GM11168 (cell line): ENCODE results near the gene FOXN3.
"Not testable (repeated sequence)": the region's sequence is repeated elsewhere in the genome, so short reads cannot be mapped to it uniquely, and the experiment has no call there.

Experiments used
- in situ Hi-C: fragments of 300-500 bp; cut with MboI; formaldehyde crosslinking; loops from one replicate; pipeline ENCODE4 v1.12.0; 2022; ENCODE audit warnings: low sequenced_read_pairs; ENCODE audit not compliant: unreplicated experiment

FOXN3 gene

DNA sequence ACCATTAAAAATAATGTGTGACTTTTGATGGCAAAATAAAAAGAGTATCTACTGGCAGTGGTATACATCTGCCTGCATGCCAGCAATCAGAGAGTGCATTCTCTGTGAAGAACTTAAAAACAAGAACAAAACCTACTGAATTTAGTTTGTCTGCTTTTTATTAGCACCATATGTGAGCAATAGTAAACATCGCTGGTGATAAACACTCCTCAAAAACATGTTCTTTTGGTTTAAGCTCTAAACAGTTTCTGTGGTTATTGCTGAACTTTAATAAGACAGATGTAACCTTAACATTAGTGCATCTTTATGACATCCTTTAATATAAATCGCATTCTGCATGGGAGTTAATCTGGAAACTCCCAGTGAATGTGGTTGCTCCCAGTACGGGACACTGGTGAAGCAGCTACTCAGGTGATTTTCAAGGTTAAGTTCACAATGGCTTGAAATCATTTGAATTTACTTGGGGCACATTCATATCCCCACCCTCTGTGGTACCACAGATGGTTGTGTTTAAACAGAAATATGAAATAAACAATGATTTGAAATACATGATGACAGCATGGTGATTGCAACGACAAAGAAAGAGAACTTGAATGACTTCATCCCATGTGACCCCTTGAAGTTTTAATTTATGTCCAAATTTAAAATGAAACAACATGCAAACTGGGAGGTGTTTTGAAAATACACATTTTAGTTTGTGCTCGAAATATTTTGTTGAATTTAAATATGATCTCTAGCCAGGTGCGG, 285.9 kb downstream of the FOXN3 start:
- in situ Hi-C loops, result no loop called here

DNA sequence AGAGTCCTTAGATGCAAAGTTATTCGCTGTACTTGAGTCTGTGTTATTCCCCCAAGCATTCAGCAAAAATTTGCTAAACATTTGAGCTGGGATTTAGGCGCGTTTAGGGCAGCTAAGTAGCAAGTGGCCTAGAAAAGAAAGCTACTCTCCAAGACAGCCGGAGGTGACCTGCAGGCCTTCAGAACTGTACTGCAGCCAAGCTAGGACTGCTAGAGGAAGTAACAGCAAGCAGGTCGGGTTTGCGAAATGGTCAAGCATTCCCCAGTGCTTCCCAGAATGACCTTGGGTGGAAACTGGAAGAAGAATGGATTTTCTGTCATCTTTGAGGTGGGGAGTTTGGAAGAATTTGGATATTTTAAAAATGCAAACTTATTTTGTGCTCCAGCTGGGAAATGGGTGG, 287.5 kb downstream of the FOXN3 start:
- in situ Hi-C loops, result no loop called here

DNA sequence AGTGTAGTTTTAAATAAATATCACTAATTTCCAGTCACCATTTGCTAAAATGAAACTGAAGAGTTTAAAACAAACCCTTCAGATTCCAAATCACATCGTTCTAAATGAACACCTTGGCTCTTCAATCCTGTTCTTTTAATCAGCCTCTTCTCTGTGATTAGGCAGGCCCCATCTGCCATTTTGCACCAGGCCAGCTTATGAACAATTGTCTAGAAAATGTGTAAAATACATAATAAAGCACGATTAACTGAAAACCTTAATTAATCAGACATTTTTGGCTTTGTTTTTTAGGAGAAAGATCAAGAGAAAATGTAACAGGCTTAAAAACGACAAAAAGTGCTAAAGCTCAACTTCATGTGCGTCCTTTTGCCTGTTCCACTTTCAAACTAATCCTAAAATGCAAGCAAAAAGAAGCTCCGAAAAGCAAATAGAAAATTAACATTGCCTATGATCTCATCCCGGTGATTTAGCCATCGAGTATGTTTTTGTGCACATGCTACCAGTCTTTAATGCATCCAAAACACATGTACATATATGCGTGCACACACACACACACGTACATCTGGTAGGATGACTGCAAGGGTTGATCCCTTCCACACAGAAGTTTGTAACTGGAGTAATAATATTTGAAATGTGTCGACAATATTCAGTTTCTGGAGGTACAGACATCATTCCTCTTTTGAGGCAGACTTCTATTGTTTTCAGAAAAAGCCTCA, 288.6 kb downstream of the FOXN3 start:
- in situ Hi-C loops, result no loop called here

DNA sequence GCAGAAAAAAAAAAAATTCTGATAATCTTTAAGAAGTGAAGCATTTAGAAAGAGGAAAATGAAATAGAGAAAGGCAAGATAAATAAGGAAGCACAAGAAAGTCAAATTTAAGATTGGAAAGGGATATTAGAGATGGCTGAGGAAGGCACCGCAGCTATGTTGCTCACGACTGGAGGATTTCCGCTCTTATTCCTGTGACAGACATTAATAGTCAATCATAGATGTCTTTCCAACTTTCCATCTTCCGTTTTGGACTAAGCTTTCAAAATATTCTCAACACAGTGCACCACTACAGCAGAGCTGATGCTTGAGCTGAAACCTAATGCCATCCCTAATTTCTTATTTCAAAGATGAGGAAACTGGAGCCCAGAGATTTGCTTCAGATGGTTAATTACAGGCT, 290.6 kb downstream of the FOXN3 start:
- in situ Hi-C loops, result no loop called here

DNA sequence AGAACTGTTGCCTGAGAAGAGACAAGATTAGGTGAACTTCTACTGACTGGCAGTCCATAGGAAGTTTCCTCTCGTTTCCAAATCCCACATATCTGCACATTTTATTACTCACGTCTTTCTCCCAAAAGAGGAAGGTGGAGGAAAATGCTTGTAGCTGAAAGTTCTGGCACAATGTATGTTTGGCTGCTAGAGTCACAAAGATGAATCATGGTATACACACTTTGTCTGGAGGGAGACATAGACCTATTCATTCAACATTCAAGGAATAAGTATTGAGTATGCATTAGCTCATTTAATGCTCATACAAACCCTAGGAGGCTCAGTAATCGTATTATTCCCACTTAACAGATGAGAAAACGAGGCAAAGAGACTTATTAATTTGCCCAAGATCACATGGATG, 291.8 kb downstream of the FOXN3 start:
- in situ Hi-C loops, result no loop called here

DNA sequence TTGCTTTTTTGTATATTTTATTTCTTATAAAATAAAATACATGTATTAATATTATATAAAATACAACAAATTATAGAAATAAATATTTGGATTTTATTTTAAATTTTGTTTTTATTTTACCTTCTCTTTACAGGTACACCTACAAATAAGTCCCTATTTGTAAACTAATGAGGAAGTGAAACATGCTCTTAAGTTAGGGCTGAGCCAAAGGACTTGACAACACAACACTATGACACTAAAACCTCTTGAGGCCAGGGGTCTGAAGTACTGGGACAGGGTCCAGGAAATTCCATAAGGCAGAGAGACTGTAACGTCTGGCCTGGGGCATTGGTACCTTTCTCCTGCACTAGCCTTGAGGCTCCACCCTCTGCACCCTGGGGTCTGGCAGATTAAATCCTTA, 293.2 kb downstream of the FOXN3 start:
- in situ Hi-C loops, result no loop called here

DNA sequence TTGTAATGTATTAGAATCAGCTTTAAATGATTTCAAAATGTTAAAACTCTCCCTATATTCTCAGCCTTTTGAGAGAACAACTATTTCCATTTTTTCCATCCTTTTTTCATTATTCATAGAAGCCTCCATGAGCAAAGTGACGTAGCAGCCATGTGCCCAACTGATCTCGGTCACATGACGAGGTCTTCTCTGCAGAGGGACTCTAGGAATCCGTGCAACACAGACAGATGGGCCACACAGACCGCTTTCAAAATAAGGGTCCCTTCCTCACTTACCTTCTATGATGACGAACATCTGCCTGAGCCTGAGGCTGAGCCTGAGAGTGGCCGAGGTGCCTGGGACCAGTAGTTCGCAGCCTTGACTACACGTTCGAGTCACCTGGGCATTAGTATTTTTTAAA, 293.8 kb downstream of the FOXN3 start:
- in situ Hi-C loops, result no loop called here

DNA sequence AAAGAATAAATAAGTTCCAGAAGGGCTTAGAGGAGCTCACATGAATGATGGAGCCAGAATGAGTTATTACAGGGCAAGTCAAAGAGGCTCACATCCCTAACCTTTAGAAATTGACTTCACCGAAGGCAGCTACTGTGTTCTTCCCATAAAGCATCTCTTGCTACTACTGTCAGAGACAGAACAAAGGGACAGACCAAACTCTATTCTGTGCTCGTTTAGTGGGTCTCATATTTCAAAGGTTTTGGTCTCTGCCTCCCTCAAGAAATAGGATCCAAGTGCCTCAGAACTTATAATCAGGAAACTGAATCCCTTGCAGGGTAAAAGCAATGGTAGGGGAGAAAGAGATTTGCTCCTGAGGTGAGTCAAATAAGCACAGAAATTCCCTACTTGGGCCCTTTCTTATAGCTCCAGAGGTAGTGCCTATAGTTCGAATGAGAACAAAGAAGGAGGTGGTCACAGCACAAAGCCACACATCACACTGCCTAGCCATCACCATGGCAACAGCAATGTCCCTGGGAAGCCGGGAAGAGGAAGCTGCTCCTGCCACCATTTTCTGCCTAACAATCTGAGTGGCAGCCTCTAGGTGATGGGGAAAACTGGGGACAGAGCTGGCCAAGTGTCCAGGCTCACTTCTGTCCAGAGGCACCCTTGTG, 294.9 kb downstream of the FOXN3 start:
- in situ Hi-C loops, result no loop called here

DNA sequence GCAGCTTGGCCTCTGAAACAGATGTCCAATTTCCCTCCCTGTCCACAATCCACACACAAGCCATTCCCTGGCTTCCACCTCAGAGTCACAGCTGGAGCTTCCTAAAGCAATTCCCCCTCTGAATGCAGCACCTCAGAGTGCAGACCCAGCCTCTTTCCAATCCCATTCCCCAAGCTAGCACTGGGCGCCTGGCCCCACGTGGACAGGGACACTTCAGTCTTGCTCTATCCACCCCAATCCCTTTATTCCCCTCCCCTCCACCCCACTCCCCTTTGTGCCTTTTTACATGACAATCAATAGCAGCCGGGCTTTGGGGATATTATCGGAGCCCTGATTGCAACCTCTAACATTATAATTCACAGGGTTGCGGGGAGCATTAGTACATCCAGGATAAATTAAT, 300.0 kb downstream of the FOXN3 start:
- in situ Hi-C loops, result no loop called here

DNA sequence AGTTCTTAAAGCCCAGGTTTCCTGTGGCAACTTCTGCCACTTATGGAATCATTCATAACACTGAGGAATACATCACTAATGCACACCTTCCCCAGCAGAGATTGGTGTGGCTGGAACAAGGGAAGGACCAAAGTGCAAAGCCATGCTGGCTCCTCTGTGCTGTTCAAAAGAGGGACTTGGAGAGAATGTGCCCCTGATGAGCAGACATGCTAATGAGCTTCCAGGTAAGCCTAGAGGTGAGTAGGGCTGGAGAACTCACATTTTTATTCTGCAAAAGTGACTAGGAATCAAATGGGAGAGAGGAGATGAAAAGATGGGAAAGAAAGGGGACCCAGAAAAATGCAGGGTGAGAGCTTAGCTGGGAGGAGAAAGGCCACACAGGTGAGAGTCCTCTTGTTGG, 302.9 kb downstream of the FOXN3 start:
- in situ Hi-C loops, result no loop called here

DNA sequence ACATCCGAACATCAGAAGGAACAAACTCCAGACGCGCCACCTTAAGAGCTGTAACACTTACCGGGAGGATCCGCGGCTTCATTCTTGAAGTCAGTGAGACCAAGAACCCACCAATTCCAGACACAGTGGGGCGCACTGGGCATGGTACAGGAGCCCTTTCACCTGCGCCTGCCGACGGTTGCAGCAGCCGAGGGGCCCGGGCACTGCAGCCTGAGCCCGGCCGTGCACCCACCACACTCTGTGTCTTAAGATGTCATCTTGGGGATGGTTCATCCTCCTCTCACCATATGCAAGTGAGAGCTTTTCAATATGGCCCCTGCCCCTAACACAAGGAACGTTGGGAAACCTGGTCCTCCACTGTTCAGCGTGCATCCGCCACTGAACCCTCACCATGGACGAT, 304.3 kb downstream of the FOXN3 start:
- in situ Hi-C loops, result no loop called here

DNA sequence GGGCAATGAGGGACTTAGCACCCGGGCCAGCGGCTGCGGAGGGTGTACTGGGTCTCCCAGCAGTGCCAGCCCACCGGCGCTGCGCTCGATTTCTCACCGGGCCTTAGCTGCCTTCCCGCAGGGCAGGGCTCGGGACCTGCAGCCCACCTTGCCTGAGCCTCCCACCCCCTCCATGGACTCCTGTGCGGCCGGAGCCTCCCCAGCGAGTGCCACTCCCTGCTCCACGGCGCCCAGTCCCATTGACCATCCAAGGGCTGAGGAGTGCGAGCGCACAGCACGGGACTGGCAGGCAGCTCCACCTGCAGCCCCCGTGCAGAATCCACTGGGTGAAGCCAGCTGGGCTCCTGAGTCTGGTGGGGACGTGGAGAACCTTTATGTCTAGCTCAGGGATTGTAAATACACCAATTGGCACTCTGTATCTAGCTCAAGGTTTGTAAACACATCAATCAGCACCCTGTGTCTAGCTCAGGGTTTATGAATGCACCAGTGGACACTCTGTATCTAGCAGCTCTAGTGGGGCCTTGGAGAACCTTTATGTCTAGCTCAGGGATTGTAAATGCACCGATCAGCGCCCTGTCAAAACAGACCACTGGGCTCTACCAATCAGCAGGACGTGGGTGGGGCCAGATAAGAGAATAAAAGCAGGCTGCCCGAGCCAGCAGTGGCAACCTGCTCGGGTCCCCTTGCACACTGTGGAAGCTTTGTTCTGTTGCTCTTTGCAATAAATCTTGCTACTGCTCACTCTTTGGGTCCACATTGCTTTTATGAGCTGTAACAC, 305.1 kb downstream of the FOXN3 start:
- in situ Hi-C loops, result not testable (repeated sequence)

DNA sequence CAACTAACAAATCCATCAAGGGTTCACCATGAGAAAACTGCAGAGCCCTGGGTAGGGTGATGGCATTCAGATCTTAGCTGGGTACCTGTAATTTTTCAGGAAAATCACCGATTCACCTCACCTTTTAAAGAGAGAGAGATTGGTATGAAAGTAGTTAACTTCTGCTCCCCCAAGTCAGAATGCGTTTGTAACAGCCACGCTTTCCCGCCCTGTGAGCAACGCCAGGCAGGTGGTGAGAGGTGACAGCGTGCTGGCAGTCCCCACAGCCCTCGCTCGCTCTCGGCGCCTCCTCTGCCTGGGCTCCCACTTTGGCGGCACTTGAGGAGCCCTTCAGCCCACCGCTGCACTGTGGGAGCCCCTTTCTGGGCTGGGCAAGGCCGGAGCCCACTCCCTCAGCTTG, 305.8 kb downstream of the FOXN3 start:
- in situ Hi-C loops, result not testable (repeated sequence)

DNA sequence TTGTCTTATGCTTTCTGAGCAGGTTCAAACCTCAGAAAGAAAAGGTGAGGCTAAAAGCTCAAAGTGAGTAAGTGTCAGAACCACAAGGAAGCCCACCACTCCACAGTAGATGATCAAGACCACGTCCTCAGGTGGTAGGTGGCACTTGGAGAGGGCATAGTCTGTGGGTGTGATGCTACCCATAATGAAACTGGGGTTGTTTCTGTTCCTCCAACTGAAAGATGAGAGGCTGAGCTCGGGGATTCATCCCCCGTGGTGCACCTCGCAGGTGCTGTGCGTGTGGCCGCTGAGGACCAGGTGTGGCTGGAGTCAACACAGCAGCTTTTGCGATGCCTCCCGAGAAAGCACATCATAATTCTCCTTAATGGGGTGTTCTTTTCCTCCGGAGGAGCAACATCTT, 306.9 kb downstream of the FOXN3 start:
- in situ Hi-C loops, result no loop called here

DNA sequence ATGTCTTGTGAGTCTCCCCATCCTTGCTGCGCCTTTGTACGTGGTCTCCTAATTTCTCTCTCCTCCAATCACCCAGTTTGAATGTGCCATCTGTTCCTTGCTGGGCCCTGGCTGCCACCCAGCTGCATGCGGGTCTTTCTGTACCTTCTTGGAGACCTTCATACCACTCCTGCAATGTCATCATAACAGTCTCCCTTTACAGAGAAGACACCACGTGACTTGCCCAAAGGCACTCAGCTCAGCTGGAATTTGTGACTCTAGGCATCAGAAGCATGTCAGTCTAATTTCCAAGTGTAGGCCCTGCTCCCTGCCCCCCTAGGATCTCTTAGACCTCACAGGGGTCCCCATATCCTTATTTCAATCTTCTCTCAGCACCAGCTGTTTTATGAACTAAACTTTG, 308.4 kb downstream of the FOXN3 start:
- in situ Hi-C loops, result no loop called here

DNA sequence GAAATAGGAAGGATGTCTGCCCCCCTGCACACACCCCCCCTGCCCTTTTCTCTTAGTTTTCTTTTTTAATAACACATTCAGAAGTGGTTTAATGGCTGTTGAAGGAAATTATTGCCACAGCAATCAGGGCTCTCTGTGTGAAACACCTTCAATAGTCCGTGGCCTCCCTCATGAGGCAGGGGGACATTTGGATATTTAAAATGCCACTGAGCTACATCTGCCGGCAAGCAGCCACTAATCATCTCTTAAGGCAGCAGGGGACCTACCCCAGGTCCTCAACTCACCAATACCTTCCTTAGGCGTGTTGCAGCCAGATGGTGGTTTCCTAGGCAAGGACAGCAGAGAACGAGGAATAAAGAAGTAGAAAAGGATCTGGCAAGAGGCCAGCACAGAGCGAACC, 309.4 kb downstream of the FOXN3 start:
- in situ Hi-C loops, result no loop called here
